HCT116 (cell line): ENCODE measurements around the gene STAU1. TPM values are rescaled to one million over a fixed set of nuclear protein-coding genes. Genes with fewer than 3 reads are reported as not detected.

Experiments used
- ATAC-seq: fragments of 200-7000 bp; cut with Tn5 transposase; 2 replicates; pipeline ENCODE4 v1.9.1; 2020; ENCODE audit warnings: mild to moderate bottlenecking, moderate library complexity
- BruUV-seq: library from RNA; stranded (reverse); fragments of 400-500 nt; replicated peaks from 2 replicates; lab custom pipeline; 2021; lab: Mats Ljungman, UMichigan
- CTCF ChIA-PET: fragments of 300-600 bp; sonication (Branson Sonifier 250); formaldehyde crosslinking; loops from one replicate; lab custom pipeline; 2021; ENCODE audit warnings: antibody characterized with exemption; lab: Charles Lee
- POLR2A ChIA-PET: fragments of 300-600, 350-600 bp; sonication (Branson Sonifier 250); formaldehyde crosslinking; loops from one replicate; lab custom pipeline; 2021; ENCODE audit warnings: antibody characterized with exemption; lab: Charles Lee
- RAD21 ChIA-PET, 2 experiments: fragments of 300-600 bp; sonication (Branson Sonifier 250); formaldehyde crosslinking; loops; one replicate each; lab custom pipeline; 2023; ENCODE audit warnings: low total read pairs in 2 of 2; ENCODE audit not compliant: uncharacterized antibody in 2 of 2, unreplicated experiment in 2 of 2, low non-redundant PET in 1 of 2; lab: Charles Lee
- DNase-seq: peaks from one replicate; pipeline ENCODE4 v3.0.0-alpha.2; 2010; ENCODE audit warnings: low read depth, low spot score
- H2AFZ ChIP-seq: fragments of 200-600 bp; shearing (Covaris generic), sonication (generic); 2 replicates; pipeline ENCODE4 v1.6.1; 2017; ENCODE audit warnings: low read depth, mixed run types, mixed read lengths, antibody characterized with exemption, low read length; ENCODE audit not compliant: poor library complexity, severe bottlenecking
- H3K27ac ChIP-seq: 2 replicates; pipeline ENCODE4 v1.5.1; 2012; ENCODE audit warnings: low read depth, low read length
- H3K27me3 ChIP-seq: fragments of 200-600 bp; sonication (generic); 2 replicates; pipeline ENCODE4 v1.6.1; 2016; ENCODE audit warnings: mixed run types, low read length, mixed read lengths; ENCODE audit not compliant: insufficient read depth
- H3K36me3 ChIP-seq, 2 experiments: fragments of 200-500 bp in 1 of 2; fragments of 200-600 bp in 1 of 2; sonication (Bioruptor generic) in 1 of 2; sonication (generic) in 1 of 2; 2 replicates each; pipeline versions ENCODE4 v1.5.1 to v1.6.1; 2014 to 2016; ENCODE audit warnings: low read length in 2 of 2, inconsistent platforms in 1 of 2, mixed read lengths in 1 of 2, mixed run types in 1 of 2; ENCODE audit not compliant: insufficient read depth in 2 of 2, control insufficient read depth in 1 of 2
- H3K4me1 ChIP-seq, 2 experiments: fragments of 200-600 bp in 1 of 2; sonication (generic) in 1 of 2; 2 replicates each; pipeline versions ENCODE4 v1.5.1 to v1.6.1; 2012 to 2017; ENCODE audit warnings: low read length in 2 of 2, inconsistent platforms in 1 of 2, mild to moderate bottlenecking in 1 of 2, mixed read lengths in 1 of 2, mixed run types in 1 of 2, moderate library complexity in 1 of 2; ENCODE audit not compliant: insufficient read depth in 2 of 2, control insufficient read depth in 1 of 2
- H3K4me2 ChIP-seq: fragments of 200-600 bp; sonication (generic); 2 replicates; pipeline ENCODE4 v1.6.1; 2017; ENCODE audit warnings: mixed run types, low read length, mixed read lengths
- H3K4me3 ChIP-seq, 2 experiments: fragments of 200-600 bp in 1 of 2; sonication (generic) in 1 of 2; replicated peaks in 1 of 2; 2 replicates each; pipeline ENCODE4 v1.5.1; 2011 to 2016; ENCODE audit warnings: low read length in 2 of 2, control low read depth in 1 of 2, low read depth in 1 of 2, mild to moderate bottlenecking in 1 of 2, mixed read lengths in 1 of 2, mixed run types in 1 of 2
- H3K79me2 ChIP-seq: fragments of 200-600 bp; sonication (generic); 2 replicates; pipeline ENCODE4 v1.6.1; 2017; ENCODE audit warnings: mild to moderate bottlenecking, mixed run types, low read length, moderate library complexity, mixed read lengths; ENCODE audit not compliant: insufficient read depth
- H3K9ac ChIP-seq: fragments of 200-600 bp; sonication (generic); 2 replicates; pipeline ENCODE4 v1.6.1; 2016; ENCODE audit warnings: low read length, mixed read lengths
- H3K9me2 ChIP-seq: fragments of 200-600 bp; sonication (generic), shearing (Covaris generic); 2 replicates; pipeline ENCODE4 v1.6.1; 2017; ENCODE audit warnings: mixed run types, mild to moderate bottlenecking, moderate library complexity; ENCODE audit not compliant: insufficient read depth
- H3K9me3 ChIP-seq, 2 experiments: fragments of 200-500 bp in 1 of 2; fragments of 200-600 bp in 1 of 2; sonication (Bioruptor generic) in 1 of 2; sonication (generic) in 1 of 2; 2 replicates each; pipeline ENCODE4 v1.6.1; 2014 to 2017; ENCODE audit warnings: low read length in 2 of 2, mixed read lengths in 2 of 2, inconsistent platforms in 1 of 2, low read depth in 1 of 2, mild to moderate bottlenecking in 1 of 2, mixed run types in 1 of 2, moderate library complexity in 1 of 2; ENCODE audit not compliant: control insufficient read depth in 1 of 2, insufficient read depth in 1 of 2
- H4K20me1 ChIP-seq: fragments of 200-600 bp; sonication (generic), shearing (Covaris generic); 2 replicates; pipeline ENCODE4 v1.6.1; 2017; ENCODE audit warnings: mixed run types, mild to moderate bottlenecking, moderate library complexity; ENCODE audit not compliant: insufficient read depth
- CBX3 ChIP-seq: IDR thresholded peaks from 2 replicates; pipeline ENCODE4 v1.6.1; 2012; ENCODE audit warnings: low read depth
- CTCF ChIP-seq, 3 experiments: fragments of 200-600 bp in 1 of 3; sonication (generic) in 1 of 3; IDR thresholded peaks in 2 of 3; conservative IDR thresholded peaks in 1 of 3; 2 replicates each; pipeline ENCODE4 v1.5.1; 2012 to 2017; ENCODE audit warnings: low read depth in 2 of 3, low read length in 2 of 3, antibody characterized with exemption in 1 of 3, borderline replicate concordance in 1 of 3, control low read depth in 1 of 3, mild to moderate bottlenecking in 1 of 3, mixed read lengths in 1 of 3, mixed run types in 1 of 3, moderate library complexity in 1 of 3; ENCODE audit not compliant: insufficient read depth in 1 of 3
- EGR1 ChIP-seq: IDR thresholded peaks from 2 replicates; pipeline ENCODE4 v1.6.1; 2012; ENCODE audit warnings: low read depth
- ELF1 ChIP-seq: IDR thresholded peaks from 2 replicates; pipeline ENCODE4 v1.6.1; 2012; ENCODE audit warnings: low read depth, borderline replicate concordance
- EZH2 ChIP-seq: fragments of 200-600 bp; sonication (generic); IDR thresholded peaks from 2 replicates; pipeline ENCODE4 v1.6.1; 2017; ENCODE audit warnings: antibody characterized with exemption, mixed run types
- EZH2phosphoT487 ChIP-seq: fragments of 200-600 bp; IDR thresholded peaks from 2 replicates; pipeline ENCODE4 v1.6.1; 2018; ENCODE audit warnings: antibody characterized with exemption, borderline replicate concordance
- FOSL1 ChIP-seq: IDR thresholded peaks from 2 replicates; pipeline ENCODE4 v1.6.1; 2012; ENCODE audit warnings: low read depth
- JUND ChIP-seq: IDR thresholded peaks from 2 replicates; pipeline ENCODE4 v1.6.1; 2012
- POLR2A ChIP-seq: IDR thresholded peaks from 2 replicates; pipeline ENCODE4 v1.7.0; 2011; ENCODE audit warnings: borderline replicate concordance; ENCODE audit not compliant: insufficient read depth, insufficient read length; ENCODE audit errors: extremely low read depth
- POLR2AphosphoS5 ChIP-seq: IDR thresholded peaks from 2 replicates; pipeline ENCODE4 v1.6.1; 2011; ENCODE audit warnings: mild to moderate bottlenecking, low read depth, low read length, moderate library complexity
- RAD21 ChIP-seq: IDR thresholded peaks from 2 replicates; pipeline ENCODE4 v1.6.1; 2012; ENCODE audit warnings: low read depth, mild to moderate bottlenecking
- REST ChIP-seq: IDR thresholded peaks from 2 replicates; pipeline ENCODE4 v1.6.1; 2012; ENCODE audit warnings: low read depth
- SP1 ChIP-seq: IDR thresholded peaks from 2 replicates; pipeline ENCODE4 v1.6.1; 2012; ENCODE audit warnings: low read depth
- YY1 ChIP-seq: IDR thresholded peaks from 2 replicates; pipeline ENCODE4 v1.6.1; 2011; ENCODE audit warnings: low read length, low read depth, moderate library complexity, mild to moderate bottlenecking; ENCODE audit not compliant: insufficient replicate concordance; ENCODE audit errors: extremely low read depth
- ZFX ChIP-seq: fragments of 450-650 bp; IDR thresholded peaks from 2 replicates; pipeline ENCODE4 v1.6.1; 2017
- ZNF274 ChIP-seq: fragments of 200-500 bp; sonication (Bioruptor generic); IDR thresholded peaks from 2 replicates; pipeline ENCODE4 v1.6.1; 2014; ENCODE audit warnings: mild to moderate bottlenecking, low read depth, low read length, inconsistent platforms
- intact Hi-C: fragments of 100-400 bp; cut with micrococcal nuclease; formaldehyde crosslinking; loops from 2 replicates; pipeline ENCODE4 v1.10.0; 2022
- total RNA-seq: library from RNA; stranded (reverse); gene quantifications from one replicate; pipeline ENCODE4 v1.2.1, GENCODE V29; 2021; ENCODE audit not compliant: unreplicated experiment
- TF ChIP-seq, protein P1 (sequence below): IDR thresholded peaks from 2 replicates; pipeline ENCODE4 v1.6.1; 2011; ENCODE audit warnings: mild to moderate bottlenecking, low read length, moderate library complexity; ENCODE audit not compliant: insufficient replicate concordance; ENCODE audit errors: extremely low read depth

The STAU1 gene
- total RNA-seq, 1 experiment from 2014 or later = 90.3 TPM

GRCh38 chr20:49225896-49226295 lies 37.8 kb upstream of the STAU1 start:
- CTCF ChIA-PET = no interaction called here
- Histone ChIP-seq H3K27ac (no peak overlapping the region), H3K79me2 (peaks cover 19% of the 10 kb centered on the region), H3K9me2 (no peaks in the 10 kb centered on the region), H3K36me3 (peaks cover 53 to 64% of the 10 kb centered on the region in 2 experiments), H3K27me3 (no peaks in the 10 kb centered on the region), H3K4me3 (no peak overlapping the region)
- no peak for DNase-seq
- intact Hi-C loops = no loop called here
- BruUV-seq = no TSS peak
- TF ChIP-seq SP1 (no peak), ELF1 (no peak), CBX3 (no peak), JUND (no peak), REST (no peak), EZH2 (no peak), EGR1 (no peak), FOSL1 (no peak), EZH2phosphoT487 (no peak), ZFX (no peak), YY1 (no peak), CTCF (IDR thresholded peaks at IDR 0.05 in 2 of 3, conservative IDR thresholded peaks at IDR 0.05 in 1 of 3; ENCODE audit: borderline replicate concordance in 1 of 3, insufficient read depth in 1 of 3, low read depth in 2 of 3, low read length in 2 of 3) (no peak), ZNF274 (no peak), RAD21 (no peak), POLR2A (no peak), POLR2AphosphoS5 (no peak)
- TF ChIP-seq, protein P1, sequence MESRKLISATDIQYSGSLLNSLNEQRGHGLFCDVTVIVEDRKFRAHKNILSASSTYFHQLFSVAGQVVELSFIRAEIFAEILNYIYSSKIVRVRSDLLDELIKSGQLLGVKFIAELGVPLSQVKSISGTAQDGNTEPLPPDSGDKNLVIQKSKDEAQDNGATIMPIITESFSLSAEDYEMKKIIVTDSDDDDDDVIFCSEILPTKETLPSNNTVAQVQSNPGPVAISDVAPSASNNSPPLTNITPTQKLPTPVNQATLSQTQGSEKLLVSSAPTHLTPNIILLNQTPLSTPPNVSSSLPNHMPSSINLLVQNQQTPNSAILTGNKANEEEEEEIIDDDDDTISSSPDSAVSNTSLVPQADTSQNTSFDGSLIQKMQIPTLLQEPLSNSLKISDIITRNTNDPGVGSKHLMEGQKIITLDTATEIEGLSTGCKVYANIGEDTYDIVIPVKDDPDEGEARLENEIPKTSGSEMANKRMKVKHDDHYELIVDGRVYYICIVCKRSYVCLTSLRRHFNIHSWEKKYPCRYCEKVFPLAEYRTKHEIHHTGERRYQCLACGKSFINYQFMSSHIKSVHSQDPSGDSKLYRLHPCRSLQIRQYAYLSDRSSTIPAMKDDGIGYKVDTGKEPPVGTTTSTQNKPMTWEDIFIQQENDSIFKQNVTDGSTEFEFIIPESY = no peak
- TF ChIP-seq, all 23 proteins: peak for 0
- Histone ChIP-seq H3K4me1 (no peaks in the 10 kb centered on the region), H4K20me1 (no peaks in the 10 kb centered on the region), H2AFZ (no peak overlapping the region), H3K9me3 (no peaks in the 10 kb centered on the region), H3K9ac (no peak overlapping the region), H3K4me2 (no peak overlapping the region)
- ATAC-seq = no peak
- RAD21 ChIA-PET = no interaction called here
- POLR2A ChIA-PET = no interaction called here
